ENCODE data around the gene ZKSCAN8. TPM values are rescaled to one million over a fixed set of nuclear protein-coding genes. Genes with fewer than 3 reads are reported as not detected.

Gene ZKSCAN8
- total RNA-seq, 2 experiments from 2014 or later = 17.6 to 18.7 TPM

GRCh38 chr6:28165563-28165962 is 23.9 kb downstream of the ZKSCAN8 start:
- no peak overlapping the region for H3K27ac Mint-ChIP-seq

DNA sequence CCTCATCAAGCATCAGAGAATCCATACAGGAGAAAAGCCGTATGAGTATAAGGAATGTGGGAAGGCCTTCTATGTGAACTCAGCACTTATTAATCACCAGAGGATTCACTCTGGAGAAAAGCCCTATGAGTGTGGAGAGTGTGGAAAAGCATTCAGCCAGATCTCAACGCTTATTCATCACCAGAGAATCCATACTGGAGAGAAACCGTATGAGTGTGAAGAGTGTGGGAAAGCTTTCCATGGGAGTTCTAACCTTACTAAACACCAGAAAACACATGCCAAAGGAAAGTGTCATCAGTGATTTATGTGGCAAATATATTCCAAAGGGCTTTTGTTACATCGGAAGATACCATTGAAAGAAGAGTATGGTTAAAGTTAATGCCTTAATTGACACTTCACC is 25.4 kb downstream of the ZKSCAN8 start:
- H3K27me3 Mint-ChIP-seq (ENCODE audit: low read depth) = no peaks in the 10 kb centered on the region
- ChIA-PET CTCF (no interaction called here), POLR2A (no interaction called here)
- ATAC-seq (no peak), DNase-seq (no peak)
- H3K4me3 Mint-ChIP-seq = no peak overlapping the region
- H3K9me3 Mint-ChIP-seq (ENCODE audit: insufficient read depth) = peaks cover 5% of the 10 kb centered on the region
- H3K36me3 Mint-ChIP-seq (ENCODE audit: low read depth) = peaks cover 5% of the 10 kb centered on the region
- H3K27ac Mint-ChIP-seq = no peak overlapping the region
- H3K4me1 Mint-ChIP-seq (ENCODE audit: low read depth) = peaks cover 4% of the 10 kb centered on the region

More at GRCh38 chr6:28165563-28165962, 23.9 kb downstream of the ZKSCAN8 start:
- no peak for ATAC-seq
- Mint-ChIP-seq H3K4me3 (no peak overlapping the region), H3K27me3 (ENCODE audit: low read depth) (no peaks in the 10 kb centered on the region), H3K9me3 (ENCODE audit: insufficient read depth) (peaks cover 13% of the 10 kb centered on the region), H3K4me1 (ENCODE audit: low read depth) (peaks cover 16% of the 10 kb centered on the region), H3K36me3 (ENCODE audit: low read depth) (peaks cover 16% of the 10 kb centered on the region)
- ChIA-PET POLR2A (no interaction called here), CTCF (no interaction called here)
- no peak for DNase-seq

DNA sequence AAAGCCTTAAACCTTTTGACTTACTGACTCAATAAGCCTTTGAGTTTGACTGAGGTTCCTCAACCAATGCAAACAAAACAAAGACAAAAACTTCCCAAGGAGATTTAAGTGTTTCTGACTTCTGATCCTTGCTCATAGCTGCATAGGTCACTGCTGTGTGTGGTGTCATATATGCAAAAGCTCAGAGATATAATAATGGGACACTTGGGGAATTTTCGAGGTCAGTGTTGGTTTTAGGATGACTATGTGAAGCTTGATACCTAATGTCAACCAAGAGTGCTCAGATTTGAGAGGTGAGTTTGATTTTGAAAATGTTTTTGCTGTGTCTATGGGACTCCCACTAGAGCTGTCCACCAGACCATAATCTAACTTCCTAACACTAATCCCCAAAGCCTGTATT is 26.2 kb downstream of the ZKSCAN8 start:
- ATAC-seq (no peak), DNase-seq (no peak)
- H3K27me3 Mint-ChIP-seq (ENCODE audit: low read depth) = no peaks in the 10 kb centered on the region
- H3K27ac Mint-ChIP-seq = no peak overlapping the region
- POLR2A ChIA-PET = no interaction called here
- CTCF ChIA-PET = no interaction called here
- no peaks in the 10 kb centered on the region for H3K36me3 Mint-ChIP-seq (ENCODE audit: low read depth)
- H3K4me3 Mint-ChIP-seq = no peak overlapping the region
- H3K4me1 Mint-ChIP-seq (ENCODE audit: low read depth) = no peaks in the 10 kb centered on the region
- H3K9me3 Mint-ChIP-seq (ENCODE audit: insufficient read depth) = no peaks in the 10 kb centered on the region

DNA sequence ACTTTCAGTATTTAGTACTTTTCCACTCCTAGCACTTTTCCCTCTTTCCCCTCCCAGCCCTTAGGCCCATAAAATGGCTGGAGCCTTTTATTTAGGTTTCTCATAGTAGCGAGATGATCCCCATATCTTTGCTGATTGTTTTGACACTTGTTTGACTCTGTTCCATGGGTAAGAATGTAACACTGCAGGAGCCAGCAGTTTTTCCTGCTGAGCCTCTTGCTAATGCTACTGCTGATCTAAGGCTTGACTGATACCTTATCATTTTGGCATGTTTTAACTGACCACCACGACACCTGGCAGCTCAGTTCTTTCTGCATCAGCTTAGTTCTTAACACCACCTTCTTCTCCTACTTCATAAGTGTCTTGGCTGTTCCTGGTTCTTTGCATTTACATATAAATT is 29.6 kb downstream of the ZKSCAN8 start:
- H3K36me3 Mint-ChIP-seq (ENCODE audit: low read depth) = no peaks in the 10 kb centered on the region
- POLR2A ChIA-PET = no interaction called here
- DNase-seq = no peak
- H3K4me1 Mint-ChIP-seq (ENCODE audit: low read depth) = no peaks in the 10 kb centered on the region
- H3K4me3 Mint-ChIP-seq = no peak overlapping the region
- no peaks in the 10 kb centered on the region for H3K9me3 Mint-ChIP-seq (ENCODE audit: insufficient read depth)
- CTCF ChIA-PET = interaction anchor here (0.9 kb wide), 1 partner anchor 185 kb away, joined by 3 read pairs; no protein-coding TSS in a partner anchor
- ATAC-seq = no peak
- H3K27me3 Mint-ChIP-seq (ENCODE audit: low read depth) = peaks cover 10% of the 10 kb centered on the region
- no peak overlapping the region for H3K27ac Mint-ChIP-seq

- Mint-ChIP-seq H3K27me3 (ENCODE audit: low read depth) (peaks cover 12% of the 10 kb centered on the region), H3K4me3 (no peak overlapping the region), H3K4me1 (ENCODE audit: low read depth) (no peaks in the 10 kb centered on the region), H3K27ac (no peak overlapping the region), H3K9me3 (ENCODE audit: insufficient read depth) (no peaks in the 10 kb centered on the region), H3K36me3 (ENCODE audit: low read depth) (no peaks in the 10 kb centered on the region)
- ChIA-PET CTCF (no interaction called here), POLR2A (no interaction called here)
- ATAC-seq = no peak
- DNase-seq = no peak
Measured at GRCh38 chr6:28172006-28172405, 30.3 kb downstream of the ZKSCAN8 start.

DNA sequence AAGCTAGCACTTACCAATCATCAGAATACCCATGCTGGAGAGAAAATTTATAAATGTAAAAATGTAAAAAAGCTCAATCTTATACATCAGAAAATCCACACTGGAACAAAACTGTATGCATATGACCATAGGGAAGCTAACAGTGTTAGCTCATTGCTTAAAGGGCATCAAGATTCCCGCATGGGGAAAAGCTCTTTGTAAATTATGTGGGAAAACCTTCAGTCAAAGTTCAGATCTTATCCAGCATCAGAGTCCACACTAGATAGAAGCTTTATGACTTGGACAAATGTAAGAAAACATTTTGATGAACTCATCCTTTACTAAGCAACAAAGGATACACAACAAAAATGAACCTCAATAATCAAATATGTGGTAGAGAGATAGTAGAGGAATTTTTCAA is 34.7 kb downstream of the ZKSCAN8 start:
- DNase-seq = no peak
- no peak for ATAC-seq
- no peaks in the 10 kb centered on the region for H3K4me1 Mint-ChIP-seq (ENCODE audit: low read depth)
- H3K9me3 Mint-ChIP-seq (ENCODE audit: insufficient read depth) = no peaks in the 10 kb centered on the region
- H3K27ac Mint-ChIP-seq = no peak overlapping the region
- peaks cover 17% of the 10 kb centered on the region for H3K27me3 Mint-ChIP-seq (ENCODE audit: low read depth)
- H3K4me3 Mint-ChIP-seq = no peak overlapping the region
- CTCF ChIA-PET = interaction anchor here (0.6 kb wide), 1 partner anchor 151 kb away, joined by 3 read pairs; no protein-coding TSS in a partner anchor
- POLR2A ChIA-PET = no interaction called here
- H3K36me3 Mint-ChIP-seq (ENCODE audit: low read depth) = no peaks in the 10 kb centered on the region

DNA sequence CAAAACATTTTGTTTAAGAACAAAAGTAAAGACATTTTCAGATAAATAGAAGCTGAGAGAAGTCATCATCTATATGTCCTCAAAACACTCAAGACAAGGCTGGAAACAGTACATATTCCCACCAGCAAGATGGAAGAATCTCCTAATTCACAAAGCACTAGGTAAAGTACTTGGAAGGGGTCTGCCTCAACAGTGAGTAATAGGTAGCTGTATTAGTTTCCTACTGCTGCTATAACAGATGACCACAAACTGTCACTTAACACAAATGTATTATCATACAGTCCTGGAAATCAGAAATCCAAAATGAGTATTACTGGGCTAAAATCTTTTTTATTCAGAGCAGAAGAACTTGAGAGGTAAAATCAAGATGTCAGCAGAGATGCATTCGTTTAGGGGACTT is 40.6 kb downstream of the ZKSCAN8 start:
- no peak for ATAC-seq
- H3K27ac Mint-ChIP-seq = no peak overlapping the region
- H3K4me1 Mint-ChIP-seq (ENCODE audit: low read depth) = no peaks in the 10 kb centered on the region
- ChIA-PET CTCF (no interaction called here), POLR2A (no interaction called here)
- peaks cover under 1% of the 10 kb centered on the region for H3K36me3 Mint-ChIP-seq (ENCODE audit: low read depth)
- H3K27me3 Mint-ChIP-seq (ENCODE audit: low read depth) = peaks cover 7% of the 10 kb centered on the region
- DNase-seq = no peak
- H3K9me3 Mint-ChIP-seq (ENCODE audit: insufficient read depth) = peaks cover 27% of the 10 kb centered on the region
- no peak overlapping the region for H3K4me3 Mint-ChIP-seq

- POLR2A ChIA-PET = interaction anchor here (0.6 kb wide), 1 partner anchor 982 kb away, joined by 3 read pairs; no protein-coding TSS in a partner anchor
- H3K27me3 Mint-ChIP-seq (ENCODE audit: low read depth) = no peaks in the 10 kb centered on the region
Measured at GRCh38 chr6:28188111-28188979, 46.7 kb downstream of the ZKSCAN8 start.

GRCh38 chr6:28200020-28200419 is 58.3 kb downstream of the ZKSCAN8 start:
- Mint-ChIP-seq H3K36me3 (ENCODE audit: low read depth) (peaks cover 13% of the 10 kb centered on the region), H3K27ac (no peak overlapping the region), H3K4me3 (no peak overlapping the region), H3K9me3 (ENCODE audit: insufficient read depth) (peaks cover 29% of the 10 kb centered on the region), H3K4me1 (ENCODE audit: low read depth) (peaks cover 11% of the 10 kb centered on the region), H3K27me3 (ENCODE audit: low read depth) (peaks cover 27% of the 10 kb centered on the region)
- ChIA-PET CTCF (no interaction called here), POLR2A (interaction anchor here (0.6 kb wide), 1 partner anchor 9 kb away, joined by 3 read pairs; no protein-coding TSS in a partner anchor)
- DNase-seq = no peak
- no peak for ATAC-seq

More at GRCh38 chr6:28188111-28188979, 46.7 kb downstream of the ZKSCAN8 start:
- no peak for ATAC-seq
- H3K4me1 Mint-ChIP-seq (ENCODE audit: low read depth) = no peaks in the 10 kb centered on the region
- CTCF ChIA-PET = no interaction called here
- H3K36me3 Mint-ChIP-seq (ENCODE audit: low read depth) = peaks cover 5% of the 10 kb centered on the region
- no peak overlapping the region for H3K27ac Mint-ChIP-seq
- no peak for DNase-seq
- H3K9me3 Mint-ChIP-seq (ENCODE audit: insufficient read depth) = peaks cover 49% of the 10 kb centered on the region
- no peak overlapping the region for H3K4me3 Mint-ChIP-seq

- H3K27ac Mint-ChIP-seq = no peak overlapping the region
- peaks cover 25% of the 10 kb centered on the region for H3K4me1 Mint-ChIP-seq (ENCODE audit: low read depth)
- peaks cover 24% of the 10 kb centered on the region for H3K36me3 Mint-ChIP-seq (ENCODE audit: low read depth)
- CTCF ChIA-PET = no interaction called here
- H3K27me3 Mint-ChIP-seq (ENCODE audit: low read depth) = peaks cover 51% of the 10 kb centered on the region
- H3K4me3 Mint-ChIP-seq = no peak overlapping the region
- no peak for ATAC-seq
- POLR2A ChIA-PET = no interaction called here
- no peak for DNase-seq
- H3K9me3 Mint-ChIP-seq (ENCODE audit: insufficient read depth) = peaks cover 21% of the 10 kb centered on the region
Measured at GRCh38 chr6:28203201-28203600, 61.5 kb downstream of the ZKSCAN8 start.

DNA sequence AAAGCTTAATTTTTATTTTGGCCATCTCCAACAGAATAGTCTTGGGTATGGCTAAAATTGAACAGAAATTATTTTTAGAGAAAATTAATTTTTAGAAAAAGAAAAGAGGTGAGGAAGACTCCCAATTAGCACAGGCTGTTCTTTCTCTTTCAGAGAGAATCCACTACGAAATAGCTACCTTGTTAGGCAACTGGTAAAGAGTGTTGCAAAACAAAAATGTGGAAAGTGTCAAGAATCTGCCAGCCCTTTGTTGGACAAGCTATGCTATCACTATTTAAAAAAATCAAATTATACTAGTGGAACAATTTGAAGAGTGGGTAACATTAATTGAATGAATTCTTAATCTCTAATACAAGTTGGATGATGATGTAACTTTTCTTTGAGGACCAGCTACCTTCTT is 64.2 kb downstream of the ZKSCAN8 start:
- no peak overlapping the region for H3K4me3 Mint-ChIP-seq
- ChIA-PET CTCF (interaction anchor here (1.5 kb wide), 1 partner anchor 62 kb away, joined by 3 read pairs; no protein-coding TSS in a partner anchor), POLR2A (interaction anchor here (0.5 to 0.6 kb wide), 2 partner anchors 417 to 508 kb away, joined by 3 read pairs; no protein-coding TSS in a partner anchor)
- no peak for DNase-seq
- no peak for ATAC-seq
- H3K36me3 Mint-ChIP-seq (ENCODE audit: low read depth) = peaks cover 13% of the 10 kb centered on the region
- H3K4me1 Mint-ChIP-seq (ENCODE audit: low read depth) = peaks cover 28% of the 10 kb centered on the region
- peaks cover 52% of the 10 kb centered on the region for H3K27me3 Mint-ChIP-seq (ENCODE audit: low read depth)
- peaks cover 7% of the 10 kb centered on the region for H3K9me3 Mint-ChIP-seq (ENCODE audit: insufficient read depth)
- no peak overlapping the region for H3K27ac Mint-ChIP-seq

DNA sequence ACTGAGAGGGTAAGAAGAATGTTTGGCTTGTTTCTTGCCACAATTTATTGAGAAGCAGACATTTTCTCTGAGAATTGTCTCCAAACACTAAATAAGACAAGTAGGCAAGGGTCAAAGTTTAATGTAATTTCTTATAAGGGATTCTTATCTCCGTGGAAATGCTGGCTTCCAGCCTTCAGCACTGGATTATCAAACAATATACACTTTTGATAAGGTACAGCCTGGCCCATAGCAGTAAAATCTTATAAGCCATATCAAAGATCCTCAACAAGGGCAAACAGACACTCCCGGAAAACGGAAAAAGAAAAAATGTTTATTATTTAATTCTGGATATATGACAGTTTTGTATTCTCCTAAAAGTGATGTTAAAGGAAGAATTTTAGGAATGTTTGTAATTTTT is 64.8 kb downstream of the ZKSCAN8 start:
- peaks cover 53% of the 10 kb centered on the region for H3K27me3 Mint-ChIP-seq (ENCODE audit: low read depth)
- ATAC-seq (no peak), DNase-seq (no peak)
- peaks cover 29% of the 10 kb centered on the region for H3K4me1 Mint-ChIP-seq (ENCODE audit: low read depth)
- ChIA-PET POLR2A (no interaction called here), CTCF (no interaction called here)
- peaks cover 13% of the 10 kb centered on the region for H3K36me3 Mint-ChIP-seq (ENCODE audit: low read depth)
- no peak overlapping the region for H3K27ac Mint-ChIP-seq
- H3K9me3 Mint-ChIP-seq (ENCODE audit: insufficient read depth) = peaks cover 7% of the 10 kb centered on the region
- H3K4me3 Mint-ChIP-seq = no peak overlapping the region

All from activated CD8-positive, alpha-beta T cell treated with anti-CD3 and anti-CD28 coated beads, Interleukin-2, amount 10 ng/mL, durations not matched to agents 7 days and 5 days (primary cell).